GM10266 (cell line): Measurements from ENCODE around the gene DLX3.
A peak's percentile ranks its signal among the peaks of the same experiment; 100 is the strongest.

Source experiments
- DNase-seq: peaks from one replicate; pipeline ENCODE4 v3.0.0; 2012; ENCODE audit errors: extremely low spot score
- CTCF ChIP-seq: IDR thresholded peaks from 2 replicates; pipeline ENCODE4 v1.5.1; 2012; ENCODE audit warnings: mild to moderate bottlenecking, low read depth; ENCODE audit not compliant: control insufficient read depth, insufficient read depth; ENCODE audit errors: missing control alignments

The DLX3 gene

GRCh38 chr17:50009282-50009681, 14.3 kb upstream of the DLX3 start:
- no peak for TF ChIP-seq CTCF
- no peak for DNase-seq

- DNase-seq, result no peak
- no peak for TF ChIP-seq CTCF
These were observed 8.9 kb upstream of the DLX3 start for GRCh38 chr17:50003911-50004310.

- no peak for TF ChIP-seq CTCF
- DNase-seq, result no peak
These were observed 4.0 kb upstream of the DLX3 start for GRCh38 chr17:49998836-49999511.

- TF ChIP-seq CTCF, result peak; percentile 91
- peak; percentile 91 for DNase-seq
These were observed 3.0 kb upstream of the DLX3 start for GRCh38 chr17:49997773-49998703.

GRCh38 chr17:49997301-49997650, 2.3 kb upstream of the DLX3 start:
- DNase-seq, result no peak
- no peak for TF ChIP-seq CTCF

GRCh38 chr17:49996495-49997300, 1.7 kb upstream of the DLX3 start:
- DNase-seq, result peak; percentile 82
- peak; percentile 94 for TF ChIP-seq CTCF
